ENCODE measurements around the gene PDE1A.

PDE1A gene

GRCh38 chr2:182166841-182167240, 260.0 kb downstream of the PDE1A start:
- TF ChIP-seq SIN3A (IDR thresholded peaks at IDR 0.05; ENCODE audit: borderline replicate concordance, insufficient read depth, low read length) = no peak
- no peak for TF ChIP-seq REST (IDR thresholded peaks at IDR 0.05; ENCODE audit: insufficient read depth in 1 of 2, low read depth in 2 of 2, low read length in 2 of 2)

- TF ChIP-seq REST (IDR thresholded peaks at IDR 0.05; ENCODE audit: insufficient read depth in 1 of 2, low read depth in 2 of 2, low read length in 2 of 2) = no peak
- no peak for TF ChIP-seq TAF1 (IDR thresholded peaks at IDR 0.05; ENCODE audit: borderline replicate concordance, insufficient read depth, low read length)
- no peak for TF ChIP-seq FOXP2 (optimal IDR thresholded peaks at IDR 0.05; ENCODE audit: borderline replicate concordance, extremely low read depth, extremely low read length, insufficient read depth)
- no peak for TF ChIP-seq POLR2AphosphoS5 (IDR thresholded peaks at IDR 0.05; ENCODE audit: low read depth, low read length)
- TF ChIP-seq SIN3A (IDR thresholded peaks at IDR 0.05; ENCODE audit: borderline replicate concordance, insufficient read depth, low read length) = no peak
These were observed 260.4 kb downstream of the PDE1A start for GRCh38 chr2:182166406-182166805.

GRCh38 chr2:182165202-182165601, 261.6 kb downstream of the PDE1A start:
- TF ChIP-seq TAF1 (IDR thresholded peaks at IDR 0.05; ENCODE audit: borderline replicate concordance, insufficient read depth, low read length) (no peak), POLR2AphosphoS5 (IDR thresholded peaks at IDR 0.05; ENCODE audit: low read depth, low read length) (no peak), SIN3A (IDR thresholded peaks at IDR 0.05; ENCODE audit: borderline replicate concordance, insufficient read depth, low read length) (no peak), REST (IDR thresholded peaks at IDR 0.05; ENCODE audit: insufficient read depth in 1 of 2, low read depth in 2 of 2, low read length in 2 of 2) (no peak), FOXP2 (optimal IDR thresholded peaks at IDR 0.05; ENCODE audit: borderline replicate concordance, extremely low read depth, extremely low read length, insufficient read depth) (no peak)

- TF ChIP-seq SIN3A (IDR thresholded peaks at IDR 0.05; ENCODE audit: borderline replicate concordance, insufficient read depth, low read length) (no peak), REST (IDR thresholded peaks at IDR 0.05; ENCODE audit: insufficient read depth in 1 of 2, low read depth in 2 of 2, low read length in 2 of 2) (no peak), TAF1 (IDR thresholded peaks at IDR 0.05; ENCODE audit: borderline replicate concordance, insufficient read depth, low read length) (no peak), FOXP2 (optimal IDR thresholded peaks at IDR 0.05; ENCODE audit: borderline replicate concordance, extremely low read depth, extremely low read length, insufficient read depth) (no peak), POLR2AphosphoS5 (IDR thresholded peaks at IDR 0.05; ENCODE audit: low read depth, low read length) (no peak)
These were observed 262.1 kb downstream of the PDE1A start for GRCh38 chr2:182164686-182165085.

- TF ChIP-seq TAF1 (IDR thresholded peaks at IDR 0.05; ENCODE audit: borderline replicate concordance, insufficient read depth, low read length) (no peak), REST (IDR thresholded peaks at IDR 0.05; ENCODE audit: insufficient read depth in 1 of 2, low read depth in 2 of 2, low read length in 2 of 2) (no peak), POLR2AphosphoS5 (IDR thresholded peaks at IDR 0.05; ENCODE audit: low read depth, low read length) (no peak), FOXP2 (optimal IDR thresholded peaks at IDR 0.05; ENCODE audit: borderline replicate concordance, extremely low read depth, extremely low read length, insufficient read depth) (no peak), SIN3A (IDR thresholded peaks at IDR 0.05; ENCODE audit: borderline replicate concordance, insufficient read depth, low read length) (no peak)
These were observed 263.0 kb downstream of the PDE1A start for GRCh38 chr2:182163878-182164277.
